H1 (cell line): ENCODE results near the gene IDE.

Experiments
- BRCA1 ChIP-seq: IDR thresholded peaks from 2 replicates; pipeline ENCODE4 v1.6.1; 2012; ENCODE audit warnings: low read depth, low read length, improper control_type of control experiment
- CHD2 ChIP-seq: IDR thresholded peaks from 2 replicates; pipeline ENCODE4 v1.6.1; 2012; ENCODE audit warnings: low read length, improper control_type of control experiment
- CTCF ChIP-seq, 3 experiments: IDR thresholded peaks; 1 replicate in 2 of 3; 2 replicates in 1 of 3; pipeline versions ENCODE4 v1.5.1 to v1.6.1; 2011; ENCODE audit warnings: low read length in 3 of 3, mild to moderate bottlenecking in 3 of 3, inconsistent platforms in 2 of 3, low read depth in 1 of 3, moderate library complexity in 1 of 3; ENCODE audit not compliant: insufficient read depth in 1 of 3; ENCODE audit errors: control extremely low read depth in 1 of 3
- E2F6 ChIP-seq: IDR thresholded peaks from 2 replicates; pipeline ENCODE4 v1.6.1; 2012; ENCODE audit warnings: inconsistent platforms
- EP300 ChIP-seq, 2 experiments: IDR thresholded peaks; 1 replicate in 1 of 2; 2 replicates in 1 of 2; pipeline ENCODE4 v1.6.1; 2011 to 2012; ENCODE audit warnings: low read depth in 2 of 2, low read length in 2 of 2, mild to moderate bottlenecking in 2 of 2, borderline replicate concordance in 1 of 2, inconsistent platforms in 1 of 2, moderate library complexity in 1 of 2
- GABPA ChIP-seq: IDR thresholded peaks from 2 replicates; pipeline ENCODE4 v1.6.1; 2011; ENCODE audit warnings: mild to moderate bottlenecking, low read length, moderate library complexity, borderline replicate concordance; ENCODE audit not compliant: insufficient read depth
- JUND ChIP-seq: IDR thresholded peaks from 2 replicates; pipeline ENCODE4 v1.6.1; 2011; ENCODE audit warnings: mild to moderate bottlenecking, improper control_type of control experiment, low read length
- KDM5A ChIP-seq: fragments of 200-600 bp; IDR thresholded peaks from 2 replicates; pipeline ENCODE4 v1.7.1; 2012; ENCODE audit warnings: mild to moderate bottlenecking, low read length, inconsistent platforms, mixed read lengths
- POLR2A ChIP-seq, 2 experiments: IDR thresholded peaks; 1 replicate in 1 of 2; 2 replicates in 1 of 2; pipeline ENCODE4 v1.6.1; 2011; ENCODE audit warnings: low read depth in 2 of 2, low read length in 2 of 2, mild to moderate bottlenecking in 2 of 2; ENCODE audit errors: control extremely low read depth in 1 of 2
- POLR2AphosphoS5 ChIP-seq: IDR thresholded peaks from 2 replicates; pipeline ENCODE4 v1.6.1; 2011; ENCODE audit warnings: low read depth, low read length
- SIN3A ChIP-seq, 2 experiments: IDR thresholded peaks in 1 of 2; conservative IDR thresholded peaks in 1 of 2; 2 replicates each; pipeline ENCODE4 v1.6.1; 2011 to 2012; ENCODE audit warnings: low read length in 2 of 2, improper control_type of control experiment in 1 of 2, low read depth in 1 of 2, mild to moderate bottlenecking in 1 of 2
- SIRT6 ChIP-seq: IDR thresholded peaks from one replicate; pipeline ENCODE4 v1.7.1; 2012; ENCODE audit warnings: low read length, inconsistent platforms
- SRF ChIP-seq: IDR thresholded peaks from 2 replicates; pipeline ENCODE4 v1.6.1; 2011; ENCODE audit warnings: mild to moderate bottlenecking, low read depth, low read length, moderate library complexity
- YY1 ChIP-seq: IDR thresholded peaks from 2 replicates; pipeline ENCODE4 v1.6.1; 2011; ENCODE audit warnings: low read depth, mild to moderate bottlenecking, low read length

- TF ChIP-seq SIN3A (conservative IDR thresholded peaks at IDR 0.05 in 1 of 2, IDR thresholded peaks at IDR 0.05 in 1 of 2; ENCODE audit: low read depth in 1 of 2, low read length in 2 of 2) (no peak), CTCF (IDR thresholded peaks at IDR 0.05; ENCODE audit: control extremely low read depth in 1 of 3, insufficient read depth in 1 of 3, low read depth in 1 of 3, low read length in 3 of 3) (peak in 1 of 3 experiments; percentile 29; a peak in 1 of 4 replicates), GABPA (no peak), EP300 (IDR thresholded peaks at IDR 0.05; ENCODE audit: borderline replicate concordance in 1 of 2, low read depth in 2 of 2, low read length in 2 of 2) (no peak), POLR2AphosphoS5 (no peak), E2F6 (no peak), CHD2 (no peak), BRCA1 (no peak), JUND (no peak), SIRT6 (no peak), YY1 (no peak), POLR2A (IDR thresholded peaks at IDR 0.05; ENCODE audit: control extremely low read depth in 1 of 2, low read depth in 2 of 2, low read length in 2 of 2) (no peak), SRF (no peak), KDM5A (no peak)
Measured at GRCh38 chr10:92574548-92575261, 812 bp upstream of the IDE start.
